Mesendoderm (in vitro differentiated cells): ENCODE results near the gene AMIGO2.

Experiments used
- DNase-seq: peaks from one replicate; pipeline ENCODE4 v3.0.0; 2013
- H2AK5ac ChIP-seq: 2 replicates; pipeline ENCODE4 v1.6.1; 2013; ENCODE audit warnings: low read length, inconsistent platforms
- H2BK120ac ChIP-seq: 2 replicates; pipeline ENCODE4 v1.6.1; 2013; ENCODE audit warnings: low read depth, mild to moderate bottlenecking, low read length, moderate library complexity, mixed read lengths
- H2BK15ac ChIP-seq: replicated peaks from 2 replicates; pipeline ENCODE4 v1.6.1; 2013; ENCODE audit warnings: low read depth, mild to moderate bottlenecking, moderate library complexity
- H2BK5ac ChIP-seq: 2 replicates; pipeline ENCODE4 v1.6.1; 2013; ENCODE audit warnings: low read length, inconsistent platforms
- H3K18ac ChIP-seq: 2 replicates; pipeline ENCODE4 v1.6.1; 2013; ENCODE audit warnings: mild to moderate bottlenecking, low read length, mixed read lengths
- H3K23ac ChIP-seq: one replicate; pipeline ENCODE4 v1.6.1; 2013; ENCODE audit warnings: low read length
- H3K27ac ChIP-seq: 2 replicates; pipeline ENCODE4 v1.5.1; 2013; ENCODE audit warnings: low read depth, mild to moderate bottlenecking, inconsistent platforms, low read length, moderate library complexity
- H3K27me3 ChIP-seq: 2 replicates; pipeline ENCODE4 v1.6.1; 2013; ENCODE audit warnings: low read length, control low read depth, mild to moderate bottlenecking, inconsistent platforms; ENCODE audit not compliant: insufficient read depth, poor library complexity
- H3K36me3 ChIP-seq: 2 replicates; pipeline ENCODE4 v1.6.1; 2013; ENCODE audit warnings: low read length, inconsistent platforms; ENCODE audit not compliant: control insufficient read depth, insufficient read depth
- H3K4ac ChIP-seq: one replicate; pipeline ENCODE4 v1.6.1; 2013; ENCODE audit warnings: low read depth, mild to moderate bottlenecking, low read length, moderate library complexity
- H3K4me1 ChIP-seq: 2 replicates; pipeline ENCODE4 v1.6.1; 2013; ENCODE audit warnings: low read depth, low read length, inconsistent platforms; ENCODE audit not compliant: control insufficient read depth
- H3K4me2 ChIP-seq: 2 replicates; pipeline ENCODE4 v1.6.1; 2013; ENCODE audit warnings: low read length
- H3K4me3 ChIP-seq: 2 replicates; pipeline ENCODE4 v1.5.1; 2013; ENCODE audit warnings: mild to moderate bottlenecking, low read length
- H3K56ac ChIP-seq: one replicate; pipeline ENCODE4 v1.6.1; 2013; ENCODE audit warnings: low read length
- H3K79me1 ChIP-seq: 2 replicates; pipeline ENCODE4 v1.6.1; 2013; ENCODE audit warnings: low read length, inconsistent platforms
- H3K79me2 ChIP-seq: 2 replicates; pipeline ENCODE4 v1.6.1; 2013; ENCODE audit warnings: mild to moderate bottlenecking, low read length; ENCODE audit not compliant: control insufficient read depth, insufficient read depth
- H3K9ac ChIP-seq: 2 replicates; pipeline ENCODE4 v1.6.1; 2013; ENCODE audit warnings: low read length, inconsistent platforms
- H4K5ac ChIP-seq: one replicate; pipeline ENCODE4 v1.6.1; 2013; ENCODE audit warnings: low read length
- H4K8ac ChIP-seq: one replicate; pipeline ENCODE4 v1.6.1; 2013; ENCODE audit warnings: low read depth, mild to moderate bottlenecking, control low read depth, low read length, moderate library complexity
- WGBS: extraction: QIAGEN DNeasy Blood & Tissue Kit; methylation state at CpG from one replicate; pipeline ENCODE4 v1.1.7; 2013; ENCODE audit warnings: low lambda C conversion rate, missing lambda C conversion rate; ENCODE audit not compliant: insufficient coverage; ENCODE audit errors: extremely low coverage; 5-methylcytosine and 5-hydroxymethylcytosine counted together

Gene AMIGO2

GRCh38 chr12:47102845-47103651 lies 23.3 kb upstream of the AMIGO2 start:
- Histone ChIP-seq H3K56ac (no peak overlapping the region), H3K79me1 (no peaks in the 10 kb centered on the region), H3K27me3 (no peaks in the 10 kb centered on the region), H3K18ac (no peak overlapping the region), H2BK120ac (no peak overlapping the region), H2AK5ac (no peak overlapping the region), H3K4me3 (no peak overlapping the region), H3K9ac (no peak overlapping the region), H3K27ac (no peak overlapping the region), H3K36me3 (no peaks in the 10 kb centered on the region), H3K4me1 (peaks cover 11% of the 10 kb centered on the region), H3K4me2 (no peak overlapping the region), H4K5ac (no peak overlapping the region), H3K79me2 (no peaks in the 10 kb centered on the region), H4K8ac (no peak overlapping the region), H2BK15ac (no peak overlapping the region), H3K23ac (no peak overlapping the region), H3K4ac (no peak overlapping the region), H2BK5ac (no peak overlapping the region)
- no peak for DNase-seq
- no CpG with 5 or more reads among the region's 11 CpGs for WGBS

GRCh38 chr12:47102406-47102805 lies 22.6 kb upstream of the AMIGO2 start:
- no peak overlapping the region for H3K9ac ChIP-seq
- peak overlapping the region; percentile 2 for H3K4ac ChIP-seq
- no peaks in the 10 kb centered on the region for H3K79me2 ChIP-seq
- H3K23ac ChIP-seq = no peak overlapping the region
- H3K27ac ChIP-seq = no peak overlapping the region
- peaks cover 11% of the 10 kb centered on the region for H3K4me1 ChIP-seq
- H2BK5ac ChIP-seq = no peak overlapping the region
- H3K4me3 ChIP-seq = no peak overlapping the region
- no peak for DNase-seq
- H3K36me3 ChIP-seq = no peaks in the 10 kb centered on the region
- no peak overlapping the region for H3K56ac ChIP-seq
- H3K27me3 ChIP-seq = no peaks in the 10 kb centered on the region
- H3K18ac ChIP-seq = no peak overlapping the region
- H2BK120ac ChIP-seq = no peak overlapping the region
- H2AK5ac ChIP-seq = no peak overlapping the region
- no peaks in the 10 kb centered on the region for H3K79me1 ChIP-seq
- no CpG with 5 or more reads among the region's 4 CpGs for WGBS
- no peak overlapping the region for H4K5ac ChIP-seq
- H3K4me2 ChIP-seq = no peak overlapping the region
- no peak overlapping the region for H4K8ac ChIP-seq
- H2BK15ac ChIP-seq = no peak overlapping the region

GRCh38 chr12:47100160-47100559 lies 20.4 kb upstream of the AMIGO2 start:
- Histone ChIP-seq H4K8ac (no peak overlapping the region), H2BK15ac (no peak overlapping the region), H3K79me2 (no peaks in the 10 kb centered on the region), H2BK120ac (no peak overlapping the region), H3K79me1 (no peaks in the 10 kb centered on the region), H4K5ac (no peak overlapping the region), H3K4ac (no peak overlapping the region), H3K23ac (no peak overlapping the region), H3K18ac (no peak overlapping the region), H3K4me3 (no peak overlapping the region), H3K56ac (no peak overlapping the region), H3K9ac (no peak overlapping the region), H3K27me3 (no peaks in the 10 kb centered on the region), H3K4me1 (peaks cover 11% of the 10 kb centered on the region), H2AK5ac (no peak overlapping the region), H3K27ac (no peak overlapping the region), H3K4me2 (no peak overlapping the region), H2BK5ac (no peak overlapping the region), H3K36me3 (no peaks in the 10 kb centered on the region)
- no peak for DNase-seq
- no CpG with 5 or more reads among the region's 2 CpGs for WGBS

GRCh38 chr12:47099610-47100009 lies 19.9 kb upstream of the AMIGO2 start:
- Histone ChIP-seq H3K79me2 (no peaks in the 10 kb centered on the region), H3K4me3 (no peak overlapping the region), H3K36me3 (no peaks in the 10 kb centered on the region), H3K79me1 (no peaks in the 10 kb centered on the region), H3K18ac (no peak overlapping the region), H3K23ac (no peak overlapping the region), H3K27me3 (no peaks in the 10 kb centered on the region), H4K8ac (no peak overlapping the region), H2AK5ac (no peak overlapping the region), H3K4me2 (no peak overlapping the region), H4K5ac (no peak overlapping the region), H3K27ac (no peak overlapping the region), H3K9ac (no peak overlapping the region), H3K4ac (no peak overlapping the region), H3K4me1 (peaks cover 8% of the 10 kb centered on the region), H2BK15ac (no peak overlapping the region), H3K56ac (no peak overlapping the region), H2BK5ac (no peak overlapping the region), H2BK120ac (no peak overlapping the region)
- no peak for DNase-seq
- no CpG with 5 or more reads among the region's 2 CpGs for WGBS

GRCh38 chr12:47098099-47098498 lies 18.3 kb upstream of the AMIGO2 start:
- Histone ChIP-seq H3K27ac (no peak overlapping the region), H2AK5ac (no peak overlapping the region), H2BK120ac (no peak overlapping the region), H3K4me3 (no peak overlapping the region), H3K79me2 (no peaks in the 10 kb centered on the region), H2BK15ac (no peak overlapping the region), H3K23ac (peak overlapping the region; percentile 17), H3K4me1 (no peaks in the 10 kb centered on the region), H4K5ac (no peak overlapping the region), H4K8ac (no peak overlapping the region), H2BK5ac (no peak overlapping the region), H3K4ac (peak overlapping the region; percentile 59), H3K56ac (peak overlapping the region; percentile 47), H3K79me1 (no peaks in the 10 kb centered on the region), H3K27me3 (no peaks in the 10 kb centered on the region), H3K36me3 (no peaks in the 10 kb centered on the region), H3K9ac (no peak overlapping the region), H3K4me2 (no peak overlapping the region), H3K18ac (no peak overlapping the region)
- no peak for DNase-seq
- no CpG with 5 or more reads among the region's 6 CpGs for WGBS
